HFFc6 (cell line): ENCODE results near the gene IFNK. TPM values are rescaled to one million over a fixed set of nuclear protein-coding genes. Genes with fewer than 3 reads are reported as not detected.

ENCODE experiments used
- DNase-seq: peaks from one replicate; pipeline ENCODE4 v3.0.0-alpha.2; 2018
- H3K27ac Mint-ChIP-seq: 2 replicates; pipeline ENCODE4 v1.8.0; 2020; ENCODE audit warnings: mild to moderate bottlenecking, mixed read lengths
- H3K27me3 Mint-ChIP-seq: 2 replicates; pipeline ENCODE4 v1.8.0; 2021; ENCODE audit warnings: mild to moderate bottlenecking, moderate library complexity, mixed read lengths; ENCODE audit not compliant: insufficient read depth
- H3K36me3 Mint-ChIP-seq: 2 replicates; pipeline ENCODE4 v1.8.0; 2021; ENCODE audit warnings: low read depth, mixed read lengths
- H3K4me1 Mint-ChIP-seq: 2 replicates; pipeline ENCODE4 v1.8.0; 2020; ENCODE audit warnings: low read depth, mixed read lengths
- H3K4me3 Mint-ChIP-seq: 2 replicates; pipeline ENCODE4 v1.8.0; 2020; ENCODE audit warnings: mild to moderate bottlenecking, moderate library complexity, mixed read lengths
- H3K9me3 Mint-ChIP-seq: 2 replicates; pipeline ENCODE4 v1.8.0; 2020; ENCODE audit warnings: mild to moderate bottlenecking, mixed read lengths
- CTCF ChIP-seq: fragments of 200-600 bp; sonication (generic); IDR thresholded peaks from 2 replicates; pipeline ENCODE4 v1.5.0; 2021; ENCODE audit warnings: antibody characterized with exemption, mild to moderate bottlenecking
- total RNA-seq, 6 experiments: library from RNA; stranded (reverse); fragmentation: NEBNext Ultra II Directional; extraction: Animal tissue kit (Norgen Biotek cat#: 25700); gene quantifications; 2 replicates in 1 of 6; 3 replicates in 5 of 6; pipeline ENCODE4 v1.2.3, GENCODE V29; 2021

Gene IFNK
- total RNA-seq, 6 experiments from 2014 or later = not detected

- no peak for DNase-seq
- H3K27ac Mint-ChIP-seq = no peak overlapping the region
- peaks cover 5% of the 10 kb centered on the region for H3K27me3 Mint-ChIP-seq
- no peaks in the 10 kb centered on the region for H3K4me1 Mint-ChIP-seq
- no peaks in the 10 kb centered on the region for H3K9me3 Mint-ChIP-seq
- TF ChIP-seq CTCF = no peak
- H3K4me3 Mint-ChIP-seq = no peak overlapping the region
- H3K36me3 Mint-ChIP-seq = no peaks in the 10 kb centered on the region
Measured at GRCh38 chr9:27482709-27483108, 41.4 kb upstream of the IFNK start.

GRCh38 chr9:27483576-27483975 lies 40.5 kb upstream of the IFNK start:
- TF ChIP-seq CTCF = no peak
- no peak for DNase-seq
- Mint-ChIP-seq H3K9me3 (no peaks in the 10 kb centered on the region), H3K36me3 (no peaks in the 10 kb centered on the region), H3K4me3 (no peak overlapping the region), H3K4me1 (no peaks in the 10 kb centered on the region), H3K27me3 (peaks cover 3% of the 10 kb centered on the region), H3K27ac (no peak overlapping the region)

- no peak for TF ChIP-seq CTCF
- Mint-ChIP-seq H3K36me3 (no peaks in the 10 kb centered on the region), H3K27me3 (peaks cover 3% of the 10 kb centered on the region), H3K4me3 (no peak overlapping the region), H3K9me3 (no peaks in the 10 kb centered on the region), H3K27ac (no peak overlapping the region), H3K4me1 (no peaks in the 10 kb centered on the region)
- DNase-seq = no peak
Measured at GRCh38 chr9:27485158-27485557, 38.9 kb upstream of the IFNK start.

- no peaks in the 10 kb centered on the region for H3K36me3 Mint-ChIP-seq
- H3K27ac Mint-ChIP-seq = no peak overlapping the region
- no peaks in the 10 kb centered on the region for H3K9me3 Mint-ChIP-seq
- DNase-seq = no peak
- H3K27me3 Mint-ChIP-seq = peaks cover 3% of the 10 kb centered on the region; the same call in 1 of the 2 replicates
- no peaks in the 10 kb centered on the region for H3K4me1 Mint-ChIP-seq
- H3K4me3 Mint-ChIP-seq = no peak overlapping the region
- TF ChIP-seq CTCF = no peak
Measured at GRCh38 chr9:27487128-27487640, 36.9 kb upstream of the IFNK start.

- H3K36me3 Mint-ChIP-seq = no peaks in the 10 kb centered on the region
- H3K9me3 Mint-ChIP-seq = no peaks in the 10 kb centered on the region
- TF ChIP-seq CTCF = no peak
- peaks cover 3% of the 10 kb centered on the region; the same call in 1 of the 2 replicates for H3K27me3 Mint-ChIP-seq
- H3K4me1 Mint-ChIP-seq = no peaks in the 10 kb centered on the region
- H3K27ac Mint-ChIP-seq = no peak overlapping the region
- DNase-seq = no peak
- H3K4me3 Mint-ChIP-seq = no peak overlapping the region
Measured at GRCh38 chr9:27487927-27488326, 36.2 kb upstream of the IFNK start.
